ENCODE data around the gene CCL26. TPM values are rescaled to one million over a fixed set of nuclear protein-coding genes. Genes with fewer than 3 reads are reported as not detected.

The CCL26 gene
- total and polyA plus RNA-seq, 9 of the 15 experiments (the other 6 are each of a cell fraction or from before 2014, with no cell fraction given), result 2.3 to 26.8 (median 8.4) TPM

- TF ChIP-seq BRD9 (IDR thresholded peaks at IDR 0.05; ENCODE audit: low read depth, partially characterized antibody) (peak; percentile 47), OTX1 (CRISPR knock-in tag; IDR thresholded peaks at IDR 0.05) (no peak), BHLHE40 (IDR thresholded peaks at IDR 0.05; ENCODE audit: low read length) (peak; percentile 61), ZNF280A (IDR thresholded peaks at IDR 0.05; ENCODE audit: low read depth, partially characterized antibody) (no peak), NFRKB (IDR thresholded peaks at IDR 0.05; ENCODE audit: low read depth) (no peak), BRCA1 (IDR thresholded peaks at IDR 0.05) (no peak), BRCA1 (CRISPR knock-in tag; IDR thresholded peaks at IDR 0.05) (no peak), ZNF384 (IDR thresholded peaks at IDR 0.05; ENCODE audit: low read depth, low read length) (no peak), SP2 (IDR thresholded peaks at IDR 0.05; ENCODE audit: extremely low read depth, low read depth, low read length, poor library complexity, severe bottlenecking) (no peak), HDAC3 (IDR thresholded peaks at IDR 0.05; ENCODE audit: borderline replicate concordance, partially characterized antibody) (no peak), ZNF75A (CRISPR knock-in tag; IDR thresholded peaks at IDR 0.05) (no peak), TCF15 (CRISPR knock-in tag; IDR thresholded peaks at IDR 0.05) (no peak), ETV6 (IDR thresholded peaks at IDR 0.05; ENCODE audit: borderline replicate concordance in 1 of 2, low read depth in 2 of 2, low read length in 1 of 2) (no peak), ETV6 (CRISPR knock-in tag; IDR thresholded peaks at IDR 0.05; ENCODE audit: borderline replicate concordance) (no peak), C11orf30 (IDR thresholded peaks at IDR 0.05; ENCODE audit: low read depth) (no peak), TFAP4 (CRISPR knock-in tag; IDR thresholded peaks at IDR 0.05; ENCODE audit: borderline replicate concordance) (no peak), PBX2 (CRISPR knock-in tag; IDR thresholded peaks at IDR 0.05; ENCODE audit: low read depth) (no peak; the same call in 1 of the 2 replicates), PBX2 (tag; conservative IDR thresholded peaks at IDR 0.05; ENCODE audit: low read depth) (peak; percentile 52), RUNX1 (IDR thresholded peaks at IDR 0.05; ENCODE audit: low read depth) (no peak), PPARD (CRISPR knock-in tag; IDR thresholded peaks at IDR 0.05) (no peak), L3MBTL2 (IDR thresholded peaks at IDR 0.05) (peak; percentile 11; the same call in 1 of the 2 replicates), SMARCB1 (IDR thresholded peaks at IDR 0.05; ENCODE audit: insufficient read length, low read depth) (no peak), SRSF9 (IDR thresholded peaks at IDR 0.05; ENCODE audit: borderline replicate concordance, low read depth, low read length) (no peak), XRCC4 (IDR thresholded peaks at IDR 0.05; ENCODE audit: extremely low read depth, insufficient read depth, insufficient read length) (no peak)
Observed at GRCh38 chr7:75732764-75733630, 39.0 kb downstream of the CCL26 start (continued).
